WERI-Rb-1 (cell line): ENCODE results near the gene TCFL5.

ENCODE experiments used
- DNase-seq: peaks from one replicate; pipeline ENCODE4 v3.0.0-alpha.2; 2020
- H3K27ac ChIP-seq: fragments of 250-450 bp; sonication (Bioruptor Pico); 2 replicates; pipeline ENCODE4 v1.5.1; 2020; ENCODE audit warnings: mild to moderate bottlenecking, moderate library complexity
- H3K27me3 ChIP-seq: fragments of 250-450 bp; sonication (Bioruptor Pico); 2 replicates; pipeline ENCODE4 v1.5.1; 2021; ENCODE audit warnings: mild to moderate bottlenecking, low read depth, moderate library complexity; ENCODE audit not compliant: insufficient read depth, severe bottlenecking
- H3K36me3 ChIP-seq: fragments of 250-450 bp; sonication (Bioruptor Pico); 2 replicates; pipeline ENCODE4 v1.5.1; 2020; ENCODE audit warnings: mild to moderate bottlenecking, moderate library complexity
- H3K4me3 ChIP-seq: 2 replicates; pipeline ENCODE4 v1.5.1; 2011; ENCODE audit warnings: low read depth, mild to moderate bottlenecking, control low read depth, low read length
- H3K9me3 ChIP-seq: fragments of 250-450 bp; sonication (Bioruptor Pico); 2 replicates; pipeline ENCODE4 v1.5.1; 2021; ENCODE audit warnings: mild to moderate bottlenecking, moderate library complexity; ENCODE audit not compliant: severe bottlenecking
- CTCF ChIP-seq: IDR thresholded peaks from 2 replicates; pipeline ENCODE4 v1.5.1; 2011; ENCODE audit warnings: low read depth, mild to moderate bottlenecking, control low read depth, inconsistent platforms, low read length

TCFL5 gene

GRCh38 chr20:62816031-62816883 lies 45.4 kb downstream of the TCFL5 start:
- H3K27me3 ChIP-seq = no peaks in the 10 kb centered on the region
- no peak overlapping the region for H3K27ac ChIP-seq
- no peaks in the 10 kb centered on the region for H3K9me3 ChIP-seq
- peaks cover 20% of the 10 kb centered on the region for H3K36me3 ChIP-seq
- TF ChIP-seq CTCF = no peak
- DNase-seq = no peak
- H3K4me3 ChIP-seq = no peak overlapping the region

- no peak for DNase-seq
- no peak overlapping the region for H3K4me3 ChIP-seq
- no peaks in the 10 kb centered on the region for H3K27me3 ChIP-seq
- no peaks in the 10 kb centered on the region for H3K9me3 ChIP-seq
- no peak overlapping the region for H3K27ac ChIP-seq
- TF ChIP-seq CTCF = no peak
- H3K36me3 ChIP-seq = peaks cover 29% of the 10 kb centered on the region
Observed at GRCh38 chr20:62815066-62815991, 46.3 kb downstream of the TCFL5 start.

GRCh38 chr20:62814709-62815065 lies 46.9 kb downstream of the TCFL5 start:
- TF ChIP-seq CTCF = no peak
- H3K9me3 ChIP-seq = no peaks in the 10 kb centered on the region
- no peak overlapping the region for H3K4me3 ChIP-seq
- no peak for DNase-seq
- H3K27me3 ChIP-seq = no peaks in the 10 kb centered on the region
- peaks cover 35% of the 10 kb centered on the region for H3K36me3 ChIP-seq
- H3K27ac ChIP-seq = no peak overlapping the region

DNA sequence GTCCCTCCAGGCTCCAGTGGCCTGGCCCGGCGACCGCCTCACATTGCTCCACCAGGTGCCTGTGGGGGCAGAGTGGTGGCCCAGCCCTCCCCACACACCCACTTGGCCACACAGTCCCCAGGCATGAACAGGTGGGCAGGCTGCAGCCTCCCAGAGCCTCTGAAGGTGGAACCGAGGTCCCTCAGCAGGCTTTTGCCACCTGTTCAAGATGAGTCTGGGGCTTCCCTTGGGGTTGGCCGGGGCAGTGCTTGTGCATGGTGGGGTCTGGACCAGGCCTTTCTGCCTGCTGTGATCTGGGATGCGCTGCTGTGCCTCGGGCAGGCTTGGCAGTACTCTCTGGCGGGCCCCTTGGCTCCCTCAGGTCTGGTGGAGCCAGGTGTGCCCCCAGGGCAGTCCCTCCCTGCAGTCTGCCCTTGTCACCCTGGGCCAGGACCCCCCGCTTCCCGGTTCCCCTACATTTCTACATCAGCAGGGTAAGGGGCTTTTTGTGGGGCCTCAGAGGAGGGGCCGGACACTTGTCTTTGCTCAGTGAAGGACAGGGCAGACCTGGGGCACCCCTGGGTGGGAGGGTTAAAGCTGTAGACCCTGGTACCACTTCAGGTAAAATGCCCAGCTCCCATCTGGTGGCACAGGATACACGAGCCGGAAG lies 47.4 kb downstream of the TCFL5 start:
- Histone ChIP-seq H3K4me3 (no peak overlapping the region), H3K36me3 (peaks cover 40% of the 10 kb centered on the region), H3K27ac (no peak overlapping the region), H3K27me3 (no peaks in the 10 kb centered on the region), H3K9me3 (no peaks in the 10 kb centered on the region)
- DNase-seq = no peak
- TF ChIP-seq CTCF = no peak

GRCh38 chr20:62813588-62813987 lies 48.0 kb downstream of the TCFL5 start:
- no peak for DNase-seq

More at GRCh38 chr20:62813588-62813987, 48.0 kb downstream of the TCFL5 start:
- Histone ChIP-seq H3K27me3 (no peaks in the 10 kb centered on the region), H3K9me3 (no peaks in the 10 kb centered on the region), H3K27ac (no peak overlapping the region), H3K36me3 (peaks cover 45% of the 10 kb centered on the region), H3K4me3 (no peak overlapping the region)
- no peak for TF ChIP-seq CTCF
